ENCODE results near the gene LAMB1. TPM values are rescaled to one million over a fixed set of nuclear protein-coding genes. Genes with fewer than 3 reads are reported as not detected.
"Not testable (repeated sequence)": the region's sequence is repeated elsewhere in the genome, so short reads cannot be mapped to it uniquely, and the experiment has no call there.

The LAMB1 gene
- total RNA-seq, 1 donor from 2014 or later, result 30.2 TPM

DNA sequence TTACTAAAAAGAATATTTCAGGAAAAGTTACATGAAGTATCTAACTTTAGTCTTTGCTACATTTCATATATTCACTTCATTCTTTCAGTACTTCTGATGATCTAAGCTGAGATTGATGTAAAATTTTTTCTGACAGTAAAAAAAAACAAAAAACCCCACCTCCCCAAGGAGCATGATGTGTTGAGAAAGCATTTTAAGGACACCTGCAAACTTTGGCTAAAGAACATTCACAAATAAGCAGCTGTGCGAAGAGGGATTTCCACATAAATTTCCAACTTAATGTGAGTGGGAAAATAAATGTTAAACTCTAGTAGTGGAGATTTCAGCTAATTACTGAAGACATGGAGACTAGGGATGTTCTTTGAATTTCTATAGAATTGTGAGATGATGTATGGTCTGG, 76.5 kb downstream of the LAMB1 start:
- DNase-seq (ENCODE audit: low spot score in 2 of 2) (no peak), FAIRE-seq (no peak)

DNA sequence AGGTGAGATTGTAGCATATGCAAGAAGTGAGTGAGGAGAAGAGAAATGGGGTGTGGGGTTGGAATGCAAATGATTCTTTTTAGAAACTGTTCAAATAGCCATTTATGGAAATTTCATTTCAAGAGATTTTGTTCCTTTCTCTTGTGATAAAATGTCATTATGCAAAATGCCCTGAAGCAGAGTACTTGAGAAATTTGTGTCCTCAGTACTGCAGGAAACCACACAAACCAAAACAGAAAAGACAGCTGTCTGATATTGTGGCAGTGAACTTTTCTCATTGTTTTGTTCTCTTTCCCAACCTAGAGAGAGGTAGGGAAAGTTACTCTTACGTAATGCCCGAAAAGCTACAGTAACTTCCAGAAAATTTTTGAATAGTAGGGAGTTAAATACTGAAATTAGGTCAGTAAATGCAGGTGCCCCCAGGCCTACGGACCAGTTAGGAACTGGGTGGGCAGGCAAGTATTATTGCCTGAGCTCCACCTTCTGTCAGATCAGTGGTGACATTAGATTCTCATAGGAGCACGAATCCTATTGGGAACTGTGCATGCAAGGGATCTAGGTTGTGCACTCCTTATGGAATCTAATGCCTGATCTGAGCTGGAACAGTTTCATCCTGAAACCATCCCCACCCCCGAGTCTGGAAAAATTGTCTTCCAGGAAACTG, 78.0 kb downstream of the LAMB1 start:
- no peak for DNase-seq (ENCODE audit: low spot score in 2 of 2)
- FAIRE-seq, result no peak

DNA sequence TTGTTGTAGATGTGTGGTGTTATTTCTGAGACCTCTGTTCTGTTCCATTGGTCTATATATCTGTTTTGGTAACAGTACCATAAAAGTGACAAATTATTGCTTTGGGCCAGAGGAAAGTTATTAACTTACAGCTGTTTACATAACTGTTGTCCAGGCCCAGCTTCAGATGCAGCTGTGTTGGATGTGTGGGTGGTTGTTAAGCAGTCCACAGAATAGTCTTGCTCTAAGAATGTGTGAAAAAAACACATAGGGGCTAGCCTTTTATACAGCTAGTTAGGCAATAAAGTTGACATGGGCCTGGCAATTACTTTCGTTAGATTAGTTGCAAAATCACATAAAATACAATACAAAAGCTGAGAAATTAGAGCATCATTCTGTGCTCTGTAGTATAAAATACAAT, 80.1 kb downstream of the LAMB1 start:
- DNase-seq (ENCODE audit: low spot score in 2 of 2) (no peak), FAIRE-seq (no peak)

DNA sequence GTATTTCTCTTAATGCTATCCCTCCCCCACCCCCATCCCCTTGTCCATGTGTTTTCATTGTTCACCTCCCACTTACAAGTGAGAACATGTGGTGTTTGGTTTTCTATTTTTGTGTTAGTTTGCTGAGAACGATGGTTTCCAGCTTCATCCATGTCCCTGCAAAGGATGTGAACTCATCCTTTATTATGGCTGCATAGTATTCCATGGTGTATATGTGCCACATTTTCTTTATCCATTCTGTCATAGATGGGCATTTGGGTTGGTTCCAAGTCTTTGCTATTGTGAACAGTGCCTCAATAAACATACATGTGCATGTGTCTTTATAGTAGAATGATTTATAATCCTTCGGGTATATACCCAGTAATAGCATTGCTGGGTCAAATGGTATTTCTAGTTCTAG, 81.1 kb downstream of the LAMB1 start:
- FAIRE-seq; DNase-seq (ENCODE audit: low spot score in 2 of 2): not testable (repeated sequence)

DNA sequence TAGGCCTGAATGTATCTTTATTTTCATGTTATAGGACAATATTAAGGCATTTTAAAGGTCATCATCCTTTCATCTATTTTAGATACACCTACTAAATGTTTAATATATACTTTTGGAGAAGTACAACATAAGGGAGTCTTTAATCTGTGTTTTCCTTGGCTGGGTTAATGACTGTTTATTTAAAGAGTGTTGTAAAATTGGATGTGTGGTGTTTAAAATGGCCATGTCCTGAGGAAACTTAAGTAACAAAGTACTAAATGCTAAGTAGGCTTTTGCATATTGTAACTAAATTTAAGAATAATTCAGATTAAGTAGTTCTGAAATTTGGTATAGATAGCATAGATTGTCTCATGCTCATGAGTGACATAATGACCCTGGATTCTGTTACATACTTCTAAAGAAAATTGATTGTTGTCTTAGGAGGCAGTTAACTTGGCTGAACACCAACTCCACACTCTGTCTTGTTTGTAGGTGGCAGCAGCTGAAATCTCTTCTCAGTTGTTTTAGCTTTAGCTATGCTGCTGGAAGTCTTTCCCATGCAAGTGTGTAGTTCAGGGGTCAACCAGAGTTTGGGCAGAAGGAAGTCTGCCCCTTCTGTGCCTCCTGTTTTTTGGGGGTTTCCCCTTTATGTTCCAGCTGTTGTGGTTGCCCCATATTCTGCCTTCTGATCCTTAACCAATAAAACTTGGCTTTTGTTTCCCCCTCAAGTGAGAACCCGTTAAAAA, 82.8 kb downstream of the LAMB1 start:
- DNase-seq (ENCODE audit: low spot score in 2 of 2), result no peak
- no peak for FAIRE-seq

DNA sequence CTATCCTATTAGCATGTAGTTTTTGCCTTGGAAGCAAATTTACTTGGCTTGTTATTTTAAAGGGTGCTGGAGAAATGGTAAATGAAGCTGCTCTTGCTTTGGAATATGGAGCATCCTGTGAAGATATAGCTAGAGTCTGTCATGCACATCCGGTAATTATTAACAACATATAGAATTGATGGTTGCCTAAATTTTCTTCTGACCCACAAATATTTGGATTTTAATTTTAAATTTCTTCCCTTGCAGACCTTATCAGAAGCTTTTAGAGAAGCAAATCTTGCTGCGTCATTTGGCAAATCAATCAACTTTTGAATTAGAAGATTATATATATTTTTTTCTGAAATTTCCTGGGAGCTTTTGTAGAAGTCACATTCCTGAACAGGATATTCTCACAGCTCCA, 84.0 kb downstream of the LAMB1 start:
- FAIRE-seq, result no peak

DNA sequence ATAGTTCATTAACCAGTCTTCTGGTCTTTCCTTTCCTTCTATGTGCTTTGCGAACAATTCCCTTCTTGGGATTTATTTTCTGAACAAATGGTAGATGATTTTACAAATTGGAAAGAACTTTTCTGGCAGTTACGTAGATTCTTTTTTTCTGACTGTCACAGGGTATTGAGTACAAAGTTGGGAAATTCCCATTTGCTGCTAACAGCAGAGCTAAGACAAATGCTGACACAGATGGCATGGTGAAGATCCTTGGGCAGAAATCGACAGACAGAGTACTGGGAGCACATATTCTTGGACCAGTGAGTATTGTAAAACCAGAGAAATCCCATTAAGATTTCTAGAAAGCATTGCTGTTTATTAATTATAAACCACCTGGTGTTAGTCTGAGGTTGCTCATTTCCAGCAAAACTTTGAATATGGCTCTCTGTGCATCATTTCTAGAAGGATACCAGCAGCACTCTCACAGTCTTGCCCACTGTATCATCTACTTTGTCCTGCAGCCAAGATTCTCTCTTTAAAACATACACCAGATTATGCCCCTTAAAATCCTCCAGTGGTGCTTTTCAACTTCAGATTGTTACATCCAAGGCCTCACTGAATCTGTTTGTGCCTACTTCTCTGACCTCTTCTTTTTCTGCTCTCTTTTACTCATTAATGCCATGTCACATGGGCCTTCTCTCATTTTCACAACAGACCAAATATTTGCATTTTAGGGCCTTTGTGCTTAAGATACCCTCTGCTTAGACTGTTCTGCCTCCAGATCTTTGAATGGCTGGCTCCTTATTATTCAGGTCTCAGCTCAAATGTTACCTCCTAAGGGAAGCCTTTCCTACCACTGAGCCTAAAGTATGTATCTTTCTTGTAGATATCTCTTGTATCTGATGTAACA, 85.0 kb downstream of the LAMB1 start:
- no peak for DNase-seq (ENCODE audit: low spot score in 2 of 2)
- no peak for FAIRE-seq

More for the DNA sequence above, 84.0 kb downstream of the LAMB1 start:
- no peak for DNase-seq (ENCODE audit: low spot score in 2 of 2)

DNA sequence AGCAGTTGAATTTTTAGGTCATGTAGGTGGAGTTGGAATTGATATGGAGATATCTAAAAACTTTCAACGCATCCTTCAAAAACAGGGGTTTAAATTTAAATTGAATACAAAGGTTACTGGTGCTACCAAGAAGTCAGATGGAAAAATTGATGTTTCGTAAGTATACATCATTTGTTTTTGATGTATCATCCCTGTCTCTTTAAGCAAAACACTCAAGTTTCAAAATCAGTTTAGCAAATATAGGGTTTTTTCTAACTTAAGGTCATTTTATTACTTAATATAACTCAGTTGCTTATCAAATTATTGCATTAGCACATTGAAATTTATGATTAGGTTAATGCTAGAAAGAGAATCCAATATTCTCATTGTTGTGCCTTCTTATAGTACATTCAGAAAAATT, 87.4 kb downstream of the LAMB1 start:
- FAIRE-seq, result no peak
- no peak for DNase-seq (ENCODE audit: low spot score in 2 of 2)

DNA sequence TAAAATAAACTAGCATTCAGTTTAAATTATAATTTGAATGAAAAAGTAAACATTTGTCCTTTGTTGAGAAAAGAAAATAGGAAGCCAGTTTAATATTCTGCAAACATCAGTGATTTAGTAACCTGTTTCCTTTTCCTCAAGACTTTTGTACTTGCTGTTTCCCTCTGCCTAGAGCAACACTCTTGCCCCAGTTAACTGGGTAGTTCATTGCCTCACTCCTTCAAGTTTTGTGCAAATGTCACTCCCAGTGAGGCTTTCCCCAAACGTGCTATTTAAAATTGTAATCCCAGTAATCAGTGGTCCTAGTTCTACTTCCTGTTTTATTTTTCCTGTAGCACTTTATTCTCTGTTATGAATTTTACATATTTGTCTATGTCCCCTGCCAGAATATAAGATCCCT, 88.1 kb downstream of the LAMB1 start:
- DNase-seq (ENCODE audit: low spot score in 2 of 2) (no peak), FAIRE-seq (no peak)

DNA sequence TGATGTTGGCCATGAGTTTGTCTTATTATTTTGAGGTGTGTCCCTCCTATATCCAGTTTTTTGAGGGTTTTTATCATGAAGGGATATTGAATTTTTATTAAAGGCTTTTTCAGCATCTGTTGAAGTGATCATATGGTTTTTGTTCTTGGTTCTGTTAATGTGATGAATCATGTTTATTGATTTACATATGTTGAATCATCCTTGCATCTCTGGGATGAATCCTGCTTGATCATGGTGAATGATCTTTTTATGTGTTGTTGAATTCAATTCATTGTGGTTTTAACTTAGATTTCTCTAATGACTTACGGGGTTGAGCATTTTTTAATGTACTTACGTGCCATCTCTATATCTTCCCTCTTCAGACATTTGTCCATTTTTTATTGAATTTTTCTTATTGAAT, 89.1 kb downstream of the LAMB1 start:
- no peak for FAIRE-seq
- DNase-seq (ENCODE audit: low spot score in 2 of 2), result no peak

DNA sequence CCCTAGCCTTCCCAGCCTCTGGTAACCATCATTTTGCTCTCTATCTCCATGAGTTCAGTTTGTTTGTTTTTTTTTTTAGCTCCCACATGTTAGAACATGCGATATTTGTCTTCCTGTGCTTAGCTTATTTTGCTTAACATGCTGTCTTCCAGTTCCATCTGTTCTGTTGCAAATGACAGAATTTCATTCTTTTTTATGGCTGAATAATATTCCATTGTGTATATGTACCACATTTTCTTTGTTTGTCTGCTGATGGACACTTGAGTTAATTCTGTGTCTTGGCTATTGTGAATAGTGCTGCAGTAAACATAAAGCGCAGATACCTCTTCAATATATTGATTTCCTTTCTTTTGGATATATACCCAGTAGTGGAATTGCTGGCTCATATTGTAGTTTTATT, 91.0 kb downstream of the LAMB1 start:
- no peak for DNase-seq (ENCODE audit: low spot score in 2 of 2)
- no peak for FAIRE-seq

DNA sequence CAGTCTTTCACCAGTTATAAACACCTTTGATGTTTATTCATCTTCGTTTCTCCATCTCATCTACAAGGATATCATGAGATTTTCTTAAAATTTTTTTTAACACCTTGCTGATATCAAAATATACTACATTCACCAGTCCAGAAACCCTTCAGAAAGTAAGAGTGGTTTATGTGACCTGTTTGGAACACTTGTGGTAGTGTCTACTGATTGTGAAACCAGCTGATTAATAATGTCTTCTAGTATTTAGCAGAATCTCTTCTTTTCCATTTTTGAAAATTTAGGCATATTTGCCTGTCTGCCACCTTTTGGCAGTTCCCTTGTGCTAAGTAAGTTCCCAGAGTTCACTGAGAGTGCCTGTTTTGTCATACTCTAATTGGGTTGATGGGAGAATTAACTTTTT, 93.5 kb downstream of the LAMB1 start:
- no peak for FAIRE-seq
- DNase-seq (ENCODE audit: low spot score in 2 of 2), result no peak

DNA sequence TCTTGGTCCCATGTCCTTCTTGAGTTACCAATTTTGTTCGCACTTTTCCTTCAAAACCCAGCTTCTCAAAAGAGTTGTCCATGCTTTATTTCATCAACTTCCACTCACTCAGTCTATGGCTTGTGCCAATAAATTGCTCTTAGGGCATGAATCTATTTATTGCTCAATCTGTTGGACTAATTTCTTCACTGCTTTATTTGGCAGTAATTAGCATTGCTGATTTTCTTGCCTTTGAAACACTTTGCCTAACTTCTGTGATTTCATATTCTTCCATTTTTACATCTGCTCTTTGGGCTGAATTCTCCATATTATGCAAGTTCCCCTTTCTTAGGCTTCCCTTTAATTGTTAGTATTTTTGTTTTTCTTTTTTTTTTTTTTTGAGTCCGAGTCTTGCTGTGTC, 95.2 kb downstream of the LAMB1 start:
- no peak for FAIRE-seq
- DNase-seq (ENCODE audit: low spot score in 2 of 2), result no peak

DNA sequence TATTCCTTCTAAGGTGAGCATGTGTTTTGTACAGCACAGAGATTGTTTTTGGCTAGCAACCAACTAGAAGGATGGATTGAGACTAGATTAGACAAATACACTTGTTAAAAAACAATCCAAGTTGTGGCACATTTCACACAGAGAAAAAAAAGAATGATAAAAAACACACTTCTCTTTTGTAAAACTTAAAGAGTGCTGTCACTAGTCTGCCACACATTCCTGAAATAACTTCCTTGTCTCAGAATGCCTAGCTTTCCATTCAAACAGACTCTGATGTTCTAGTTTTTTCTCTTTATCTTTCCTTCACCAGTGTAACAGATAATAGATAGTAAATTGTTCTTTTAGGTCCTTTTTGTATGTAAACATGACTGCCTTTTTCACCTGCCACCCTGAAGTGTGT, 100.6 kb downstream of the LAMB1 start:
- FAIRE-seq (no peak), DNase-seq (ENCODE audit: low spot score in 2 of 2) (no peak)

DNA sequence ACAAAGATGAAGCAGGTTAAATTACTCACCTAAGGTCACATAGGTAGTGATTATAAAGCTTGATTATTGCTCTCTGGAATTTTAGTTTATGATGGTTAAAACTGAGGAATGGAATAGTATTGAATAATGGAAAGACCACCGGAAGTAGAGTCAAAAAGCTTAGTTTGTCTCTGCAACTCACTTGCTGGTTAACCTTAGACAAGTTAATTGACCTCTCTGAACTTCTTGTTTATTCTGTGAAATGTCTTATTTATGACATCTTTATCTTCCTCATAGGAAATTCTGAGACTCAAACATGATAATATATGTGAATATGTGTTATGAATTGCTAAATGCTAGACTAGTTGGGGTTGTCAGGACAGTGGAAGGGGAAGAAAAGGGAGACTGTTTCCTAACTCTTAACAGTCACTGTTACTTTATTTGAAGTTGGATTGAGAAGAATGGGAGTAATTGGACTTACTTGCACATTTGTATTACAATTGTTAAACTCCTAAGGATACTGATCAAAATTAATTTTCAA, 102.4 kb downstream of the LAMB1 start:
- no peak for FAIRE-seq

DNA sequence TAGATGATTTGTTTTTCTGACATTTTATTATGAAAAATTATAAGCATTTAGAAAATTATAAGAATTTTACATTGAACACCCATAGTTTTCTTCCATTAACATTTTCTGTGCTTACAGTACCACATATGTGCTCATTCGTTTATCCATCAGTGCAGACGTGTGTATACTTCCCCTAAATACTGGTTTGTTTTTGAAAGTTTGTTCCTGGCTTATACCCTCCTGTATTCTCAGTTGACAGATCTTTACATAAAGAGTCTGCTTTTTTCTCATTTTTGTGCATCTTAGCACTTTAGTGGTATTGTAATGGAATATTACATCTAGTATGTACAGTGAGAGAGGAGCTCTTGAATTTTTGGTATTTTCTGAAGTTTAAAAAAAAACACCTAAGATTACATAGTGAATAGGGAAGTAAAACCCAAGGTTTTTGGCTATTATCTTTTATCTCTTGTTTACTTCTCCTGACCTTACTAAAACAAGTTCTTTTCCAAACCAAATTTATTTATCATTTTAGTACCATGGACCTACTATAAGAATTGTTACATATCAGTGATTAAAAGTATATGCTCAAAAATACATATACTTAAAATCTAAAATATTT, 103.9 kb downstream of the LAMB1 start:
- FAIRE-seq, result peak; percentile 37
- DNase-seq (ENCODE audit: low spot score in 2 of 2), result no peak

More for the DNA sequence above, 102.4 kb downstream of the LAMB1 start:
- DNase-seq (ENCODE audit: low spot score in 2 of 2), result no peak

DNA sequence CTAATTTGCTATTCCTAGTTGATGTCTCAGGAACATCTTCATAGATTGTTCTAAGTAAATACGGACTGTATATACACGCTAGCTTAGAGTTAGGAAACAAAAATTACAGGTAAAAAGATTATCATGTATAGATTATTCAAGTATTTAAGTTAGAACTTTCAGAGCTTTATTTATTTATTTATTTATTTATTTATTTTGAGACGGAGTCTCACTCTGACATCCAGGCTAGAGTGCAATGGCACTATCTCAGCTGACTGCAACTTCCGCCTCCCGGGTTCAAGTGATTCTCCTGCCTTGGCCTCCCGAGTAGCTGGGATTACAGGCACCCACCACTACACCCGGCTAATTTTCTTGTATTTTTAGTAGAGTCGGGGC, 110.6 kb downstream of the LAMB1 start:
- not testable (repeated sequence) for DNase-seq (ENCODE audit: low spot score in 2 of 2); FAIRE-seq

DNA sequence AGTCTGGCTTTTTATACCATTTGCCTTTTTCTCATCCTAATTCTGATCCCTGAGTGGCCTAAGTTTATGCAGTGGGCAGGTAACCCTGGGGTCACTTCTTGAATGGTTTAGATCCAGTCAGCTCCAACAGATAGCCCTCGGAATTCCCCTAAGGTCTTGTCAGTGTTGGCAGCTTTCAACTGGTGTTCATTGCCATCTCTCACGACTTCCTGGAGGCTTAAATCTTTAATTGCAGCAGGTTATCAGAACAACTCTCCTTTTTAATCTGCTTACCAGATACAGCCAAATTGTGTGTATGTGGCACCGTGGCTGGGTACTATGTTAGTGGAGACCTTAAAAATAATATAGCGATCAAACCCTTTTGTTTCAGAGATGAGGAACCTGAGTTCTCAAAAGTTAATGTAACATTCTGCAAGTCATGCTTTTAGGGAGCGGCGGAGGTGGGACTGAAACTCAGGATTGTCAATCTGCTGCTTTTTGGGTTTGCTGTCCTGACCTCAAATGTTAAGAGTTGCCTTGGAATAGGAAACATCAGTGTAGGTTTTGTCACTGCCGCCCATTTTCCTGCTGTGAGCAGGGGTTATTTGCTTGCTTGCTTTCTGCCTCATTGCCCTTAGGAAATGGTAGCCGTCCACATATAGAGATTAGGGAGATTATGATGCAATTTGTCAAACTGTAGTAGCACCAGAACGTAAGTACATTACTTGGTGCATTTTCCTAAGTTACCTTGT, 111.2 kb downstream of the LAMB1 start:
- DNase-seq (ENCODE audit: low spot score in 2 of 2) (no peak), FAIRE-seq (no peak)

DNA sequence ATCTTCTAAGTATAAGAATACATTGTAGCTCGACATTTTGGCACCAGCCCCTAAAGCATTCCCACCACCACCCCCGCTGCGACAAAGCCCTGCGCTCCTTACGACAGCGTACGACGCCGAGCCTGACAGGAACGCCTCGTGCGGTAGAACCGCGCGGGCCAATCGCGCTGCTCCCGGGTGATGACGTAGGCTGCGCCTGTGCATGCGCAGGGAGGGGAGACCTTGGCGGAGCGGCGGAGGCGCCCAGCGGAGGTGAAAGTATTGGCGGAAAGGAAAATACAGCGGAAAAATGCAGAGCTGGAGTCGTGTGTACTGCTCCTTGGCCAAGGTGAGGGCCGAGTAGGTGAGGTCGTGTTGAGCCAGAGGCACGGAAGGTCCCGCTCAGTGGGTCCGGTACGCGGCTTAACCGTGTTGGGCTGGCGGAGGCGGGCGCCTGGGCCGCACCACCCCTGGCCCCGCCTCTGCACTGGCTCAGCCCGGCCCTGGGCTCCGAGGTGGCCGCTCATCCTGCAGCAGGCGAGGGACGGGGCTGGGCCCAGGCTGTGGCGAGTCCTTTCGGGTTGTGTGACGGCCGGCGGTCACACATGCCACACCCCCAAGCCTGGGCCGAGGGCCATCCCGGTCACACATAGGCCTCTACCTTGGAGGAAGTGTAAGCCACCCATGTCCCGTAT, 111.9 kb downstream of the LAMB1 start, which contains the start of gene DLD:
TSS of gene DLD (plus strand) at position 222 of the 674 bp plus-strand sequence. CDS start at position 290, 68 bp downstream.
- DNase-seq (ENCODE audit: low spot score in 2 of 2), result peak; percentile 89 to 90
- no peak for FAIRE-seq

All from frontal cortex (tissue), 4 donors.